CD4-positive, alpha-beta memory T cell (primary cell): ENCODE data around the gene FUNDC2. TPM values are rescaled to one million over a fixed set of nuclear protein-coding genes. Genes with fewer than 3 reads are reported as not detected.

Experiments used
- CTCF ChIA-PET: fragments of 350-600 bp; sonication (Branson Sonifier 250); formaldehyde crosslinking; loops from one replicate; lab custom pipeline; 2021; ENCODE audit warnings: inconsistent platforms; ENCODE audit not compliant: partially characterized antibody; lab: Charles Lee
- POLR2A ChIA-PET: fragments of 350-600 bp; sonication (Branson Sonifier 250); formaldehyde crosslinking; loops from one replicate; lab custom pipeline; 2021; ENCODE audit not compliant: partially characterized antibody; lab: Charles Lee
- DNase-seq, 5 donors: peaks; one replicate each; pipeline versions ENCODE4 v3.0.0 to v3.0.0-alpha.2; 2020 to 2022; ENCODE audit warnings: mixed read lengths in 1 of 5
- H3K27ac ChIP-seq: one replicate; pipeline ENCODE4 v1.7.0; 2013; ENCODE audit warnings: low read depth, low read length
- H3K27me3 ChIP-seq: 2 replicates; pipeline ENCODE4 v1.7.0; 2013; ENCODE audit warnings: mild to moderate bottlenecking, low read length, moderate library complexity; ENCODE audit not compliant: insufficient read depth
- H3K36me3 ChIP-seq: 2 replicates; pipeline ENCODE4 v1.7.0; 2013; ENCODE audit warnings: mild to moderate bottlenecking, low read length, moderate library complexity; ENCODE audit not compliant: insufficient read depth
- H3K4me1 ChIP-seq: 2 replicates; pipeline ENCODE4 v1.7.0; 2013; ENCODE audit warnings: mild to moderate bottlenecking, low read length, moderate library complexity; ENCODE audit not compliant: insufficient read depth
- H3K4me3 ChIP-seq, 2 donors: one replicate each; pipeline ENCODE4 v1.7.0; 2013; ENCODE audit warnings: low read length in 2 of 2, mild to moderate bottlenecking in 1 of 2
- H3K9me3 ChIP-seq, 2 donors: one replicate each; pipeline ENCODE4 v1.7.0; 2013; ENCODE audit warnings: low read length in 2 of 2, control low read depth in 1 of 2; ENCODE audit not compliant: control insufficient read depth in 1 of 2
- H3K27ac Mint-ChIP-seq, 7 donors: one replicate each; pipeline ENCODE4 v1.8.0; 2020 to 2021; ENCODE audit warnings: mixed read lengths in 7 of 7, mild to moderate bottlenecking in 6 of 7, inconsistent platforms in 3 of 7, moderate library complexity in 3 of 7
- H3K27me3 Mint-ChIP-seq, 2 donors: one replicate each; pipeline ENCODE4 v1.8.0; 2020 to 2021; ENCODE audit warnings: mixed read lengths in 2 of 2
- H3K36me3 Mint-ChIP-seq, 2 donors: one replicate each; pipeline ENCODE4 v1.8.0; 2020 to 2021; ENCODE audit warnings: mixed read lengths in 2 of 2, inconsistent platforms in 1 of 2, mild to moderate bottlenecking in 1 of 2
- H3K4me1 Mint-ChIP-seq, 4 donors: one replicate each; pipeline ENCODE4 v1.8.0; 2020 to 2021; ENCODE audit warnings: mixed read lengths in 4 of 4, mild to moderate bottlenecking in 1 of 4
- H3K4me3 Mint-ChIP-seq, 8 donors: one replicate each; pipeline ENCODE4 v1.8.0; 2020 to 2021; ENCODE audit warnings: mixed read lengths in 8 of 8, mild to moderate bottlenecking in 7 of 8, moderate library complexity in 6 of 8, inconsistent platforms in 3 of 8
- H3K9me3 Mint-ChIP-seq, 8 donors: one replicate each; pipeline ENCODE4 v1.8.0; 2020 to 2021; ENCODE audit warnings: mixed read lengths in 8 of 8, mild to moderate bottlenecking in 5 of 8, inconsistent platforms in 3 of 8, moderate library complexity in 1 of 8
- intact Hi-C: fragments of 100-400 bp; cut with micrococcal nuclease; formaldehyde crosslinking; loops from one replicate; pipeline ENCODE4 v1.15.1; 2023
- polyA plus RNA-seq, 2 donors: library from polyadenylated mRNA; unstranded; fragments of 300-500 nt; fragmentation: Illumina TruSeq; gene quantifications; one replicate each; pipeline ENCODE4 v1.2.3, GENCODE V29; 2021
- total RNA-seq, 2 experiments: library from RNA; stranded (reverse); gene quantifications; one replicate each; pipeline ENCODE4 v1.2.3, GENCODE V29; 2021

The FUNDC2 gene
- total and polyA plus RNA-seq, 4 experiments from 2014 or later = 52.6 to 173 (median 105) TPM

DNA sequence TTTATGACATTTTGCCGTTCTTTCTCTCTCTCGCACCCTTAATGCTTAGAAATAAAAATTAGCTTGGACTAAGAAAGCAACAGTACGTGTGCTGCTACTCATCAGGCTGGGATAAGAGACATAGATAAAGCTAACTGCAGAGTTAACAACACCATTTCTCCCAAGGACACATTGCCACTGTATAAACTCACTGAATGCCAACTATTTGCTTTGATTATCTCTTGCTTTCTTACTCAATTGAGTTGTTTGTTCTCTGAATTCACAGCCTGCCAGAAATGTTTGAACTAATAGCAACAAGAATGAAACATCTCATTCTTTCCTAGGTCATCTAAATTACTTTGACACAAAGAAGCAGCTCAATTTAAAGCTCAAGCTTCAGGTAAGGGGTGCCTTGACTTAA lies 38.7 kb upstream of the FUNDC2 start:
- POLR2A ChIA-PET = no interaction called here

DNA sequence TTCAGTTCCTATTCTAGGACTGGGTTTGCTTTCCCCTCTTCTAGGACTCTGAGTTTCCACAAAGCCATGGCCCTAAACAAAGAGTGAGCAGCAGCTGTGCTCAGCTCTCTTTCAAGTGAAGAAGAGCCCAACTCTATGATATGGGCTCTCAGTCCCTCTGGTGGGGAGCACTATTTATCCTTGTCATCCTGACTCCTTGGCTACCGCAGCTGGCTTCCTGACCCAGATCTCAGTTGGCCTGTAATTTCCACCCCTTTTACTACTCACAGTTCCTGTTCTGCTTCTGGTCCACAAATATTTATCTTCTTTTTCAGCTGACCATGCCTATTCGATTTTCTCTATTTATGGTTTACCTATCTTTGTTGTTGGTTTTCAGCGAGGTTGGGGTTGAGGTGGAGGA lies 37.9 kb upstream of the FUNDC2 start:
- H3K4me3 ChIP-seq = no peak overlapping the region
- H3K9me3 Mint-ChIP-seq = peaks cover 0 to 1% (median 0%) of the 10 kb centered on the region in 8 donors
- no peaks in the 10 kb centered on the region for H3K27me3 ChIP-seq
- no peak overlapping the region for H3K27ac Mint-ChIP-seq
- DNase-seq = no peak
- H3K4me1 ChIP-seq = no peaks in the 10 kb centered on the region
- no peaks in the 10 kb centered on the region for H3K36me3 Mint-ChIP-seq
- H3K4me3 Mint-ChIP-seq = no peak overlapping the region
- peaks cover 0 to 6% (median 0%) of the 10 kb centered on the region in 4 donors for H3K4me1 Mint-ChIP-seq
- intact Hi-C loops = no loop called here
- no peaks in the 10 kb centered on the region for H3K9me3 ChIP-seq
- ChIA-PET CTCF (no interaction called here), POLR2A (no interaction called here)
- H3K27me3 Mint-ChIP-seq = peaks cover 0 to 2% of the 10 kb centered on the region in 2 donors
- no peaks in the 10 kb centered on the region for H3K36me3 ChIP-seq
- no peak overlapping the region for H3K27ac ChIP-seq

More for the DNA sequence above, 38.7 kb upstream of the FUNDC2 start:
- H3K36me3 Mint-ChIP-seq = no peaks in the 10 kb centered on the region
- no peak for DNase-seq
- no peak overlapping the region for H3K4me3 ChIP-seq
- H3K9me3 Mint-ChIP-seq = peaks cover 0 to 1% (median 0%) of the 10 kb centered on the region in 8 donors
- H3K27me3 ChIP-seq = no peaks in the 10 kb centered on the region
- no peak overlapping the region for H3K4me3 Mint-ChIP-seq
- intact Hi-C loops = no loop called here
- peaks cover 0 to 2% of the 10 kb centered on the region in 2 donors for H3K27me3 Mint-ChIP-seq
- H3K27ac ChIP-seq = no peak overlapping the region
- CTCF ChIA-PET = interaction anchor here (1.8 kb wide), 1 partner anchor 69 kb away, joined by 11 read pairs; no protein-coding TSS in a partner anchor
- no peak overlapping the region for H3K27ac Mint-ChIP-seq
- H3K9me3 ChIP-seq = no peaks in the 10 kb centered on the region
- H3K36me3 ChIP-seq = no peaks in the 10 kb centered on the region
- peaks cover 0 to 6% (median 0%) of the 10 kb centered on the region in 4 donors for H3K4me1 Mint-ChIP-seq
- H3K4me1 ChIP-seq = no peaks in the 10 kb centered on the region

DNA sequence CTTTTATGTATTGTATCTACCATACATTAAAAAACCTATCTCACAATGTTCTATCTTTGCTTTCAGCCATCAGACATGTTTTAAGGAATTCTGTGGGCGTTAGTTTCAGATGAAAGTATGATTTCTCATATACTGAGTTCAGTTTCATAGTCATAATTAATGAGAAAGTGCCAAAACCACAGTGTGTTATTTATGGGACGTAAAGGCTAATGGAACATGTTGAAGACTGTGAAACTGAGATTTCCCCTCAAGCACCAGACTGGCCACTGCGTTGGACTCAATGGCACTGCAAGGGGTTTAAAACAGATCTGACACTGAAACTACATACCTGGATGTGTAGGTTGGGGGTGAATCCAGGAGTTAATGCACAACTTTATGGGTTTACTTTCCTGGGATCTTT lies 36.1 kb upstream of the FUNDC2 start:
- Mint-ChIP-seq H3K36me3 (no peaks in the 10 kb centered on the region), H3K4me3 (no peak overlapping the region), H3K4me1 (peaks cover 0 to 6% (median 0%) of the 10 kb centered on the region in 4 donors), H3K9me3 (peaks cover 0 to 1% (median 0%) of the 10 kb centered on the region in 8 donors), H3K27me3 (peaks cover 0 to 2% of the 10 kb centered on the region in 2 donors), H3K27ac (no peak overlapping the region)
- Histone ChIP-seq H3K36me3 (no peaks in the 10 kb centered on the region), H3K9me3 (no peaks in the 10 kb centered on the region), H3K27ac (no peak overlapping the region), H3K4me1 (no peaks in the 10 kb centered on the region), H3K27me3 (no peaks in the 10 kb centered on the region), H3K4me3 (no peak overlapping the region)
- DNase-seq = no peak
- CTCF ChIA-PET = interaction anchor here (1.0 kb wide), 1 partner anchor 66 kb away, joined by 4 read pairs; no protein-coding TSS in a partner anchor
- POLR2A ChIA-PET = no interaction called here
- intact Hi-C loops = no loop called here

DNA sequence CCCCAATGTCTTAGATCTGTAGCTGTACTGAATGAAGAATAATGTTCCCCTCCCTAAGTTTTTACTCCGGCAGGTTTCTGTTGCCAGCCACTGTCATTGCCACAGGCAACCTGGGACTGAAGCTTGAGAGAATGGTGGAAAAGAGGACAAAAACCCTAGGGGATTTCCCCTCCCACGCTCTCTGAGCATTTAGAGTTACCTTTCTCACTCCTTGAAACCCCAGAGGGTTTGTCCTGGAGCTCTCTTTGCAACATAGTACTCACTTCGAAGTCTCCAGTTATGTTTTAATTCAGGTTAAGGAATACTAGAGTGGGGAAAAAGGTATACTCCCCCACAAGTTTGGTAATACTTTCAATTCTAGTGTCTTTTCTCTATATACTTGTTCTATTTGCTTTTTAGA lies 35.6 kb upstream of the FUNDC2 start:
- Histone ChIP-seq H3K27me3 (no peaks in the 10 kb centered on the region), H3K9me3 (no peaks in the 10 kb centered on the region), H3K27ac (no peak overlapping the region), H3K4me1 (no peaks in the 10 kb centered on the region), H3K36me3 (no peaks in the 10 kb centered on the region), H3K4me3 (no peak overlapping the region)
- POLR2A ChIA-PET = no interaction called here
- DNase-seq = no peak
- H3K27me3 Mint-ChIP-seq = peaks cover 0 to 2% of the 10 kb centered on the region in 2 donors
- H3K9me3 Mint-ChIP-seq = peaks cover 0 to 1% (median 0%) of the 10 kb centered on the region in 8 donors
- H3K27ac Mint-ChIP-seq = no peak overlapping the region
- intact Hi-C loops = no loop called here
- H3K4me1 Mint-ChIP-seq = peaks cover 0 to 6% (median 0%) of the 10 kb centered on the region in 4 donors
- H3K4me3 Mint-ChIP-seq = no peak overlapping the region
- CTCF ChIA-PET = interaction anchor here (1.0 kb wide), 1 partner anchor 66 kb away, joined by 4 read pairs; no protein-coding TSS in a partner anchor
- no peaks in the 10 kb centered on the region for H3K36me3 Mint-ChIP-seq

DNA sequence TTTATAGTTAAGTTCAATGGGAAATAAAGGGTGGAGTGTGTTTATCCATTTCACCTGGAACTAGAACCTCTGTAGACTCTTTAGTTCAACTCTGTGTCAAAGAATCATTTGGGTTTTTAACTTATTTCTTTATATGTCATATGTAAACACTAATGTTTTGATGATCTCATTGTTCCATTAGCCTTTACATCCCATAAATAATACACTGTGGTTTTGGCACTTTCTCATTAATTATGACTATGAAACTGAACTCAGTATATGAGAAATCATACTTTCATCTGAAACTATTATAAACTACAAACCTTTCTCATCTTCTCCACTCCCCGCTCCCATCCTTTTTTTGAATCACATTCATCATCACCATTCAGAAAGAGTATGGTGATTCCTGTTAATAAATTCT lies 35.2 kb upstream of the FUNDC2 start:
- intact Hi-C loops = no loop called here
- CTCF ChIA-PET = interaction anchor here (1.0 kb wide), 1 partner anchor 65 kb away, joined by 4 read pairs; no protein-coding TSS in a partner anchor
- Mint-ChIP-seq H3K27me3 (peaks cover 0 to 2% of the 10 kb centered on the region in 2 donors), H3K9me3 (peaks cover 0 to 1% (median 0%) of the 10 kb centered on the region in 8 donors), H3K4me1 (peaks cover 0 to 6% (median 0%) of the 10 kb centered on the region in 4 donors), H3K4me3 (no peak overlapping the region), H3K27ac (no peak overlapping the region), H3K36me3 (no peaks in the 10 kb centered on the region)
- Histone ChIP-seq H3K4me3 (no peak overlapping the region), H3K36me3 (no peaks in the 10 kb centered on the region), H3K27me3 (no peaks in the 10 kb centered on the region), H3K9me3 (no peaks in the 10 kb centered on the region), H3K27ac (no peak overlapping the region), H3K4me1 (no peaks in the 10 kb centered on the region)
- POLR2A ChIA-PET = no interaction called here
- DNase-seq = no peak

DNA sequence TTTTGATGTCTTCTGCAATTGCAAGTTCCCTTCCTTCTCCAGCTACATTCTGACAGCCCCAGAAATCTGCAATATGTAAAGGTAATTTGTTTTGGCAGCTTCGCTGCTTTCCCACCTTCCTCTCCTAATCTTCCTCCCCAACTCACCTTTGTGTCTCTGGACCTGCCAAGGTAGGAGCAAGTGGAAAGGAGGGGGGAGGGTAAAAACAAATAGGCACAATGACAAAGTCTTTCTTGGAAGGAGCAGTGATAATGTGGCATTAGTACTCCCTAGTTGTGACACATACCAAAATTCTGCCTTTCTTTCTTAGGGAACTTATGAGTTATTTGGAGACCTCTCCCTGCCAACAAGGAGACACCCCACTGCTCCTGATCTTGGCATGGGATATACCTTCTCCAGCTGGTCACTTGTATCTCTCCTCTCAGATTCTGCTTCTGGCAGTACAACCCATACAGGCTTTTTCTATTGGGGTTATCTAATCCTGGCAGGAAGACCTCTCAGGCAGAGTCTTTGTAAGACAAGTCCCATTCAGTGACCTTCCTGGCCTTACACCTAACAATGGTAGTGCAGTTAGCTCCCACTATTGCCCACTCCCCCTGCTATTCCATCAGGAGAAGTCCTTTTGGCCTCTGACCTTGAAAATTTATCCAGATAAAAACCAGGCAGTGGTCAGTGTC lies 28.3 kb upstream of the FUNDC2 start:
- H3K27ac Mint-ChIP-seq = no peak overlapping the region
- Histone ChIP-seq H3K4me3 (no peak overlapping the region), H3K36me3 (no peaks in the 10 kb centered on the region), H3K27ac (no peak overlapping the region), H3K27me3 (no peaks in the 10 kb centered on the region), H3K4me1 (no peaks in the 10 kb centered on the region), H3K9me3 (no peaks in the 10 kb centered on the region)
- no peaks in the 10 kb centered on the region for H3K36me3 Mint-ChIP-seq
- H3K27me3 Mint-ChIP-seq = peaks cover 0 to 2% of the 10 kb centered on the region in 2 donors
- intact Hi-C loops = no loop called here
- ChIA-PET CTCF (no interaction called here), POLR2A (no interaction called here)
- no peaks in the 10 kb centered on the region for H3K9me3 Mint-ChIP-seq
- H3K4me1 Mint-ChIP-seq = no peaks in the 10 kb centered on the region
- DNase-seq = no peak
- H3K4me3 Mint-ChIP-seq = no peak overlapping the region

DNA sequence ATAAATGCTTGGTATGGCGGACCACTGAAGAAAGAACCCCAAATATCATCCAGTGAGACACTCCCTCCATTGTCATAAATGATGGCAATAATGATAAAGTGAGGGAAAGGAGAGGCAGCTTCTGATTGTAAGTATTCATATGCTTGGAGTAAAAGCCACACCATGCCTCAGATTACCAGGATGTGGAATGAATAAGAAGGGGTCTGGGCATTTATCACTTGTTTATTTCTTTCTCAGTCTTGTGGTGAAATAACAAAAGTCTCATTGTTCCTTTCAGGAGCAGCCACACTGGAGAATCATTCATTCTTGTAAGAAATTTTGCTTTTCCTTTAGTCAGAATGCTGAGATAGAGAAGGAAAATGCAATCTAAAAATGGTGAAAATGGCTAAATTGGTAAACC lies 25.8 kb upstream of the FUNDC2 start:
- no peaks in the 10 kb centered on the region for H3K4me1 Mint-ChIP-seq
- H3K27me3 Mint-ChIP-seq = peaks cover 0 to 7% of the 10 kb centered on the region in 2 donors
- no peaks in the 10 kb centered on the region for H3K36me3 Mint-ChIP-seq
- intact Hi-C loops = no loop called here
- no peak overlapping the region for H3K4me3 Mint-ChIP-seq
- no peak for DNase-seq
- no peaks in the 10 kb centered on the region for H3K4me1 ChIP-seq
- no peaks in the 10 kb centered on the region for H3K9me3 Mint-ChIP-seq
- CTCF ChIA-PET = no interaction called here
- H3K27ac Mint-ChIP-seq = no peak overlapping the region
- H3K36me3 ChIP-seq = no peaks in the 10 kb centered on the region
- no peaks in the 10 kb centered on the region for H3K9me3 ChIP-seq
- H3K27ac ChIP-seq = no peak overlapping the region
- H3K4me3 ChIP-seq = no peak overlapping the region
- POLR2A ChIA-PET = no interaction called here
- no peaks in the 10 kb centered on the region for H3K27me3 ChIP-seq
